Natural killer cell (primary cell): ENCODE measurements around the gene SDCBP2. TPM values are rescaled to one million over a fixed set of nuclear protein-coding genes. Genes with fewer than 3 reads are reported as not detected.

Source experiments
- ATAC-seq, 3 donors: fragments of 150-1000 bp in 2 of 3; fragments of 200-7000 bp in 1 of 3; cut with Tn5 transposase; 1 replicate in 1 of 3; 2 replicates in 2 of 3; pipeline ENCODE4 v1.10.0; 2021; ENCODE audit warnings: mild to moderate bottlenecking in 2 of 3, moderate library complexity in 2 of 3
- DNase-seq, 2 donors: peaks; one replicate each; pipeline versions ENCODE4 v3.0.0 to v3.0.0-alpha.2; 2013 to 2021; ENCODE audit warnings: mixed read lengths in 1 of 2
- H3K27ac ChIP-seq: one replicate; pipeline ENCODE4 v1.5.1; 2013; ENCODE audit warnings: mild to moderate bottlenecking, low read length
- H3K27me3 ChIP-seq: one replicate; pipeline ENCODE4 v1.6.1; 2013; ENCODE audit warnings: low read length; ENCODE audit not compliant: control insufficient read depth, insufficient read depth
- H3K36me3 ChIP-seq: one replicate; pipeline ENCODE4 v1.6.1; 2013; ENCODE audit warnings: low read length; ENCODE audit not compliant: control insufficient read depth, insufficient read depth
- H3K4me1 ChIP-seq: one replicate; pipeline ENCODE4 v1.6.1; 2013; ENCODE audit warnings: low read length; ENCODE audit not compliant: control insufficient read depth, insufficient read depth
- H3K4me3 ChIP-seq: one replicate; pipeline ENCODE4 v1.5.1; 2013; ENCODE audit warnings: low read length
- H3K9me3 ChIP-seq: one replicate; pipeline ENCODE4 v1.6.1; 2013; ENCODE audit warnings: low read length; ENCODE audit not compliant: control insufficient read depth, insufficient read depth
- H3K27ac Mint-ChIP-seq, 2 donors: one replicate each; pipeline ENCODE4 v1.8.0; 2022; ENCODE audit warnings: mild to moderate bottlenecking in 2 of 2, mixed read lengths in 2 of 2, moderate library complexity in 1 of 2
- H3K27me3 Mint-ChIP-seq, 2 donors: one replicate each; pipeline ENCODE4 v1.8.0; 2022; ENCODE audit warnings: low read depth in 2 of 2, mixed read lengths in 2 of 2
- H3K36me3 Mint-ChIP-seq: one replicate; pipeline ENCODE4 v1.8.0; 2022; ENCODE audit warnings: mixed read lengths
- H3K4me1 Mint-ChIP-seq, 2 donors: one replicate each; pipeline ENCODE4 v1.8.0; 2022; ENCODE audit warnings: mixed read lengths in 2 of 2
- H3K4me3 Mint-ChIP-seq: one replicate; pipeline ENCODE4 v1.8.0; 2022; ENCODE audit warnings: mild to moderate bottlenecking, moderate library complexity, mixed read lengths
- H3K9me3 Mint-ChIP-seq, 2 donors: one replicate each; pipeline ENCODE4 v1.8.0; 2022; ENCODE audit warnings: mixed read lengths in 2 of 2
- CTCF ChIP-seq: fragments of 200-600 bp; IDR thresholded peaks from one replicate; pipeline ENCODE4 v1.8.0; 2022; ENCODE audit warnings: antibody characterized with exemption
- WGBS: methylation state at CpG from one replicate; pipeline ENCODE4 v1.1.7; 2013; ENCODE audit warnings: missing lambda C conversion rate; ENCODE audit not compliant: insufficient coverage; 5-methylcytosine and 5-hydroxymethylcytosine counted together
- intact Hi-C: fragments of 100-400 bp; cut with micrococcal nuclease; formaldehyde crosslinking; loops from one replicate; pipeline ENCODE4 v1.14.2; 2022
- total RNA-seq, 4 donors: library from RNA; stranded (reverse); fragments of 120-200 nt in 1 of 4; gene quantifications; one replicate each; pipeline versions ENCODE4 v1.2.3 to v1.2.4, GENCODE V29; 2013 to 2022

SDCBP2 gene
- total RNA-seq, 3 donors from 2014 or later (not counting 1 experiment from before 2014, with no cell fraction given): 2.0 to 2.7 (median 2.6) TPM

- intact Hi-C loops: no loop called here
- H3K27ac Mint-ChIP-seq: peak overlapping the region in 1 of 2 donors; percentile 27
- no peaks in the 10 kb centered on the region for H3K36me3 Mint-ChIP-seq
- Histone ChIP-seq H3K4me3 (no peak overlapping the region), H3K27me3 (no peaks in the 10 kb centered on the region), H3K27ac (no peak overlapping the region), H3K36me3 (peaks cover 24% of the 10 kb centered on the region), H3K4me1 (peaks cover 10% of the 10 kb centered on the region), H3K9me3 (no peaks in the 10 kb centered on the region)
- DNase-seq: no peak
- WGBS: 100% methylated on average over 3 of the region's 5 CpGs
- no peak for TF ChIP-seq CTCF
- peaks cover 38 to 46% of the 10 kb centered on the region in 2 donors for H3K4me1 Mint-ChIP-seq
- H3K4me3 Mint-ChIP-seq: no peak overlapping the region
- H3K27me3 Mint-ChIP-seq: no peaks in the 10 kb centered on the region
- H3K9me3 Mint-ChIP-seq: no peaks in the 10 kb centered on the region
- ATAC-seq: no peak
These were observed 43.0 kb upstream of the SDCBP2 start for GRCh38 chr20:1371830-1372539.

GRCh38 chr20:1371202-1371782 lies 42.4 kb upstream of the SDCBP2 start:
- Mint-ChIP-seq H3K4me3 (no peak overlapping the region), H3K4me1 (peaks cover 31 to 39% of the 10 kb centered on the region in 2 donors), H3K27me3 (no peaks in the 10 kb centered on the region), H3K36me3 (no peaks in the 10 kb centered on the region), H3K27ac (peak overlapping the region in 1 of 2 donors; percentile 27), H3K9me3 (no peaks in the 10 kb centered on the region)
- Histone ChIP-seq H3K36me3 (peaks cover 24% of the 10 kb centered on the region), H3K27me3 (no peaks in the 10 kb centered on the region), H3K27ac (no peak overlapping the region), H3K4me1 (peaks cover 8% of the 10 kb centered on the region), H3K4me3 (no peak overlapping the region), H3K9me3 (no peaks in the 10 kb centered on the region)
- TF ChIP-seq CTCF: no peak
- intact Hi-C loops: no loop called here
- DNase-seq (no peak), ATAC-seq (no peak)
- WGBS: 54% methylated on average over 3 of the region's 3 CpGs

- H3K4me1 ChIP-seq: peaks cover 1% of the 10 kb centered on the region
- H3K4me3 ChIP-seq: no peak overlapping the region
- intact Hi-C loops: no loop called here
- no peaks in the 10 kb centered on the region for H3K27me3 Mint-ChIP-seq
- H3K27me3 ChIP-seq: no peaks in the 10 kb centered on the region
- 77% methylated on average over 1 of the region's 2 CpGs for WGBS
- H3K4me3 Mint-ChIP-seq: no peak overlapping the region
- H3K27ac Mint-ChIP-seq: no peak overlapping the region
- H3K36me3 Mint-ChIP-seq: no peaks in the 10 kb centered on the region
- ATAC-seq: no peak
- H3K9me3 ChIP-seq: no peaks in the 10 kb centered on the region
- H3K27ac ChIP-seq: no peak overlapping the region
- H3K36me3 ChIP-seq: peaks cover 24% of the 10 kb centered on the region
- no peak for TF ChIP-seq CTCF
- H3K9me3 Mint-ChIP-seq: no peaks in the 10 kb centered on the region
- H3K4me1 Mint-ChIP-seq: peaks cover 25 to 33% of the 10 kb centered on the region in 2 donors
- DNase-seq: no peak
These were observed 41.7 kb upstream of the SDCBP2 start for GRCh38 chr20:1370548-1371110.
